ENCODE results near the gene VIPR2.

The VIPR2 gene

DNA sequence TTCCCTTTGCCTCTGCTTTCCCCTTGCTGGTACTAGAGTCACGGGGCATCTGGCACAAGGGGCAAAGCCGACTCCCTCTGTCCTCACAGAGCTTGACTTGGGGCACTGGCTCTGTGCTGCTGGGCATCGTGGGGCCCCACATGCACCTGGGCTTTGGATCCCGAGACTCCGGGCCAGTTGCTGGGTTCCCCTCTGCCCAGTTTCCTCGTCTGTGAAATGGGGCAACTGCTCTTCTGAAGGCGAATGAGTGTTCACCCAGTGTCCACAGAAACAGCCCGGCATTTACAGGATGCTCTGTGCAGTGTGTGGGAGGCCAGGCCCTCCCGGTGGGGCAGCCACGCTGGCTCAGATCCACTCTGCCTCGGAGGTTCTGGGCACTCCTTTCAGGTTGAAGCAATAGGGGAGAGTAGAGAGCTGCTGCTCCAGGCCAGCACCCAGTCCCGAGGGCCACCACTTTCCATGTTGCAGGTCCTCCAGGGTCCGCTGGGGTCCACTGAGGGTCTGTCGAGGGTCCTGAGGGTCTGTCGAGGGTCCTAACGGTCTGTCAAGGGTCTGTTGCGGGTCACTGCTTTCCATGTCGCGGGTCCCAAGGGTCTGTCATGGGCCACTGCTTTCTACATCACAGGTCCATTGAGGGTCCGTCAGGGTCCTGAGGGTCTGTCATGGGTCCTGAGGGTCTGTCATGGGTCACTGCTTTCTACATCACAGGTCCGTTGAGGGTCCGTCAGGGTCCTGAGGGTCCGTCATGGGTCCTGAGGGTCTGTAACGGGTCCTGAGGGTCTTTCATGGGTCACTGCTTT is 103.6 kb downstream of the VIPR2 start:
- no peak for DNase-seq (ENCODE audit: low spot score)

DNA sequence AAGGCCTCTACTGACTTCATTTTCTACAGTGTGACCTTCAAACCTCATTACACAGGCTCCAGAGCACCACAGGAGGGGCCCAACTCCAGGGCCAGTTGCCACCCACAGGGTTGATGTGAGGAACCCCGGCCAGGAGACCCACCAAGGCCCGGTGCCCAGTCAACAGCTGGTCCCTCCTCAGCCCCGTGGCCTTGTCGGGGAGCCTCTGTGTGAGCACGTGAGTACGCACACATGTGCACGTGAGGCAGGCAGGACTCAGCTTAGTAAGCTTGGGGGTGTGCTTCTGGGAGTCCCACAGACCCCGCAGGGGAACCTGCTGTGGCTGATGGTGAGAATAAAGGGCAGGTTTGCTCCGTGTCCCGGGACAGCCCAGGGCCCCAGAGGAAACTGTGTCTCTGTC is 104.5 kb downstream of the VIPR2 start:
- DNase-seq (ENCODE audit: low spot score), result no peak

DNA sequence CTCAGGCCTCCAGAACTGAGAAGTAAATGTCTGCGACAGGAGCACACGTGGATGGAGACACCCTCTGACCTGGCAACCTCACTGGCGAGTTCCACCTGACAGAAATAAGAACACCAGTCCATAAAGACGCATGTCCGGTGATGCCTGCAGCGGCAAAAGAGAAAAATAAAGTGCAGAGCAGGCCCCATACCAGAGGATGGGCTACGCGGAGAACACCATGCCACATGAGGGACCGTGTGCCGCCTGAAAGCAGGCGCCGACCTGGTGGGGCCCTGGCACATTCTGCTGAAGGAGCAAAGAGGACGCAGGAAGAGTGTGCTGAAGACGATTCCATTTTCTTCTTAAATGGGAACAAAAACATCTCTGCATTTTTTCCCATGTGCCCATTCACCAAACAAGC is 105.0 kb downstream of the VIPR2 start:
- no peak for DNase-seq (ENCODE audit: low spot score)

DNA sequence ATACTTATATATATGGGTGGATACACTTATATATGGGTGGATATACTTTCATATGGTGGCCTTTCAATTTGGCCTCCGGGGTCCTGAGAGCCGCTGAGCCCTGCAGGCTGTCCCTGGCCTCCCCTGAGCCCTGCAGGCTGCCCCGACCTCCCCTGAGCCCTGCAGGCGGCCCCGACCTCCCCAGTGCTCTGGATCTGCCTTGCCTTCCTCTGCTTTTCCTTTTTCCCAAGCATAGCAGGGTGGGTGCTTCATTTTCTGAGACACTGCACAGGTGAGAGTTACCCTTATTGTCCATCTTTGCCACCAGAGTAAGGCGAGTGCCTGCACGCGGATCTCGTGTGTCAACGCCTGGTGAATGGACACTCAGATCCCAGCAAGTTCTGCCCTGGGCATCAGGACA is 106.6 kb downstream of the VIPR2 start:
- DNase-seq (ENCODE audit: low spot score), result no peak

DNA sequence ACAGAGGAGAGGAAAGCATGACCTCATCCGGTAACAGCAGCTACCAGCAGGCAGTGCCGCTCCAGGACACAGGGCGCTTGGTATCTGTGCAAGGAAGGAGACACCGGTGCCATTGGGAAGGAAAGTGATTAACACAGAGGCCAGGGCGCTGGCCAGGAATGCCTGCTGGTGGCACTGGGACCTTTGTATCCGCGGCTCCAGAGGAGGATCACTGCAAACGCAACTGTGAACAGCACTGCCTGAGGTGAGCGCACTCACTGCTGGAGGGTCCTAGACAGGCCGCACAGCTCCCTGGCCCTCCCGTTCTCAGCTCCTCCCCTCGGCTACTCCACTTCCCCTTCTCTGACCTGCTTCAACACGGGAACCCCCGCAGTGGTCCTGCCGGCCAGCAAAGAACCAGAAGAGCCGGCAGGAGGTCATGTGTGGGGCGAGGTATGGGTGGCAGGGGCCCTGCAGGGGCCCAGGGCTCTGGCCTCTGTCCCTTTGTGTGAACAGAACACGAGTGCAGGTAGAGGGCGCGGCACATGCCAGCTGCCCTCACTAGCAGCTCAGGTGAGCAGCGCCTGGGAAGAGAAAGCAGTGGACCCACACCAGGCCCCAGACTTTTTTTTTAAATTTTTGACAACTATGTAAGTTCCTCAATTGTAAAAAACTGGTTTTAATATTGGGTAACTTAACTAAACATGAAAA is 107.6 kb downstream of the VIPR2 start:
- no peak for DNase-seq (ENCODE audit: low spot score)

DNA sequence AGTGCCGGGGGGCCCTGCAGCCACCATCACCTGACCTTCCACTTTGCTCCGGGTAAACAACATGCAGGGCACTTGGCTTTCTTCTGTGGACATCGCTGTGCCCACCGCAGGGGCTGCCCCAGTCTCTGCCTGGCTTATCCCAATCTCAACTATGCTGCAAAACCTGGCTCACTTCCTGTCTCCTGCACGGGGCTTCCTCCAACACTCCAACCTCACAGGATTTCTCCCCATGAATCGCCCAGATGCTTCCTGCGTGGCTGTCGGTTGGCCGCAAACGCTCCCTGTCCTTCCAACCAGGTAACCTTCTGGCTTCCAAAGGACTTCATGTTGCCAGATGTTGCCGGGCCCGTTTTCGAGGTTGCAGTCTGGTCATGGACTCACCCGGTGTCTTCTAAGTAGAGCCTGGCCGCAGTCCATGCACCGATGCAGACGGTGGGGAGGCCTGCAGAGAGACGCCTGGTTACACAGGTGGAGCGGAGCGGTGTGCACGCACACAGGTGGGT is 109.0 kb downstream of the VIPR2 start:
- no peak for DNase-seq (ENCODE audit: low spot score)

DNA sequence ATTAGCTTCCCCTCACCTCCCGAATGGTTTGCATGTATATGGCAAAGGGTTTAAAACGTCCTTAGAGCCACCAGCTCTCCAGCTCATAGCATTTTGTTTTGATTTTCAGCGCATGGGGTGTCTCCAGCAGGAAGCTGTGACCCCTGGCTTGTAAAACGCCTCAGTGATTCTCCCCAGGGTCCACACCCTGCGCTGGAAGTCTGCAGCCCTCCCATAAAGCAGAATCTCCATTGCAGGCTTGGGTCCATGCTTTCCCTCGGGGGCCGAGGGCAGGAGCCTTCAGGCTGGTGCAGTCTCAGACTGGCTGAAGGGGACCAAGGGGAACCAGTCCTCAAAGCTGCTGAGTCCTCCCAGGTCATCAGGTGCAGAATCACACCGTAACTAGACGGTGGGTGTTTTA is 109.7 kb downstream of the VIPR2 start:
- DNase-seq (ENCODE audit: low spot score), result no peak

DNA sequence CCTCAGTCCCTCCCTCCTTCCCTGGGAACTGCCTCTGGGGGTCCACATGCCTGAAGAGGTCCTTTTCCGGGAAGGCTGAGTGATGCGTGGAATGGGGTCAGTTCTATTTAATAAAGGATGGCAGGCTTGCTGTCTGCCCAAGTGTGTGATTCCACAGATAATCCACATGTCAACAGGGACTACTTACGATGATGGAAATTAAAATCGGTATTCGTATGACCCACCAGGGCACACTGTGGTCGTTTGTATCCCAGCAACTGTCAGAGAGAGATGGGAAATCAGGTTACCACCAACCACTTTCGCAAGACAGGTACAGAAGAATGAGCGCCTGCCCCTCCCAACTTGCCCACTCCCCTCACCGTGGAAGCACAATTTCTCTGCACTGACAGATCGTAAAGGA is 110.3 kb downstream of the VIPR2 start:
- DNase-seq (ENCODE audit: low spot score), result no peak

DNA sequence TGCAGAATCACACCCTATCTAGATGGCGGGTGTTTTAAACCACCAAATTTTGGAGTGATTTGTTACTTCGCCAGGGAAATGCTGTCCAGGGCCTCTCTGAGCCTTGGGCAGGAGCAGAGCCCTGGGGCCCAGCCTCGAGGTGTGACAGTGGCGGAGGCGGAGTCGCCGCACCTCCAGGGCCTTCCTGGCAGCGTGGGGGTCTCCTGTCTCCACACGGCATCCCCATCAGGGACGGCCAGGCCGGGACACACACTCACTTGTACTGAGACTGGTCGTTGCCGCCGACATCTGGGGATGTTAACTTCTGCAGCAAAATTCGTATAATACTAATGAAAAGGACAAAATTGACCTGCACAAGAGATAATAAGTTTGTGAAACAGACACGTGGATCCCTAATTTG is 110.7 kb downstream of the VIPR2 start:
- no peak for DNase-seq (ENCODE audit: low spot score)

DNA sequence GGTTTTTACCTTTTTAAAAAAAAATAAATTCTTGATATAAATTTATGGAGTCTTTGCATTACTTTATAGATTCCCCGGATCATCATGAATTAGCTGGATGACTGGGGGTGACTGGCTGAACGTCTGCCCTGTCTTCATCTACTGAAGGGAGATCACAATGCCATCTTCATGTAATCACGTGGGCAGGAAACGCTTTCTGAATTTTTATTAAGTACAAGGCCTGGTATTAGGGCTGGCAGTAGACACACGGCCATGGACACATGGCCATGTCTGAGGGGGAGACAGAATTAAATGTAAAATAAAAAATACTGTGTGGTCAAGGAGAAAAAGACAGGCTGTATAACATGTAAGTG is 111.2 kb downstream of the VIPR2 start:
- no peak for DNase-seq (ENCODE audit: low spot score)

DNA sequence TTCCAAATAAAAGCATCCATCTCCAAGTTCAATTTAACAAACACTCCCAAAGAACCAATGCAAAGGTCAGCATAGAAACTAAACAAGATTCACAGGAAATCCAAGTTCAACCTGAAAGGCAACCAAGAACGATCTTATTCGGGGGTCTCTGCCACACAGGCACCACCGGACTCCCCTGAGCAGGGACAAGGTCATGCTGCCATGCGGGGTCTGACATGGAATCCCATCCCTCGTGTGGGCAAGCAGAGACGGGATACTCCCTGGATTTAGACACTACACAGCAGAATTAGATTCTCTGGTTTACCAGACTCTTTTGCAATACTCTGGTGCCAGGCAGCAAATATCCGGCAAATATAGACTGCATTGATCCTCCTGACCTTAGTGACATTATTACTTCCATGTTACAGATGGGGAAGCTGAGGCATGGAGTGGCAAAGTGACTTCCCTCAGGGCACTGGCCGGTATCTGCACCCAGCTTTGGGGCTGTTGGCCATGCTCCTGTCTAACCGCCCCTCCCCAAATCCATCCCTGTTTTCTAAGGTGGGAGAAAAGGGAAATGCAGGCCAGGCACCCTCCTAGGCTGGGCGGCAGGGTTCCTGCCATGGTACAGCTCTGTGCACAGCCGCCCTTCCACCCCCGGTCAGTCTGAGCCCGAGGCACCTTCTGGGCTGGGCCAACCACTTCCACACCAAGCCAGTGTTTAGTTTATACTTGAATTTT is 111.8 kb downstream of the VIPR2 start:
- no peak for DNase-seq (ENCODE audit: low spot score)

DNA sequence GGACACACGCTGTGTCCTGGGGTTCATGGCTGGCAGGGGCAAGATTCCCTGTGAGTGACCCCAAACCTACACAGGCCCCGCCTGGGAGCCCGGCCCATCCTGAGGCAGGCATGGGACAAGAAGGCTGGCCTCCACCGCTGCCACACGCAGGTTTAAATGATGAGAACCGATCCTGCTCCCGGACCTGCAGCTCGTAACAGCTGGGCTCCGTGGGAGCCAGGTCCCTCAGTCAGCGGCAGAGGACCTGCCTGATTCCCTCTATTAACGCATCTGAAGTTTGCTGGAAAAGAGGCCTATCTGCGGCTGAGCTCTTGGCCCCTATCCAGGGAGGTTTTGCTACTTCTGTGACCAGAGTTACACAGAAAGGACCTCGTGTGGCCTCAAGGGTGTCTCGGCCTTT is 112.3 kb downstream of the VIPR2 start:
- DNase-seq (ENCODE audit: low spot score), result no peak

DNA sequence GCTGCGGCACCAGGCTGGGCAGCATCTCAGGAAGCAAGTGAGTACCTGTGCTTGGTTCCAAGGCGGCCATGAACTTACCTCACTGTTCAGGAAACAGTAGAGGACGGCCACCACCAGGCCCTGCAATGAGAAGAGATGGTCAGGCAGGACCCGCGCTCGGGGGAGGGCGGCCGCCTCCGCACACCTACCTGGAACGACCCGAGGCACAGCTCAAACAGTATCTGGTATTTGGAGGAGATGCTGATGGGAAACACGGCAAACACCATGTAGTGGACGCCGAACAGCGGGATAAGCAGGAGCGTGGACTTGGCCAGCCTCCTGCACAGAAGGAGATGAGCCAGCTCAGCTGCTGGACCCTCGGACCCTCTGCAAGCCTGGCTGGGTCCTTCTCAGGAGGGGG is 112.9 kb downstream of the VIPR2 start:
- DNase-seq (ENCODE audit: low spot score), result no peak

DNA sequence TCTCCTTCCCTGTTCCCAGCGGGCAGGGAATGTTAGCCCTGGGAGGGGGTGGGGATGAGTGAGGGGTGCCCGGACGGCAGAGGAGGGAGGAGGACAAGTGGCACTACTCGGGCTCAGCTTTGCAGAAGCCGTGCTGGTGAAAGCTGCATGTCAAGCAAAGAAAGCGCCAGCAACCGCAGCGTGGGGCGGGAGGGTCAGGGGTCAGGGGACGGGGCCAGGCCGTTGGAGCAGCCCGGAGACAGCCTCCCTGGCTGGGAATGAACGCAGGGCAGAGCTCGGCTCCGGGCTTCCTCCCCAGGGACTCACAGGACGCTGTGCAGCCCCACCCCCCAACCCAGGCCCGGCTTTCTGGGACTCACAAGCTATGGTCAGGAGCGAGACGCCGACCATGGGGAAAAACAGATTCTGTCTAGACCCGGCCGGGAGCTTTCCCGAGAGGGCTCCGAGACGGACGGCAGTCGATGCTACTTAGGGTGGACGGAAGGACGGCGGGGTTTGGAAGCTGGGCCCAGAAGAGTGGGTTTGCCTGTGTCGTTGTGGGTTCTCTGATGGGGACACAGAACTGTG is 113.4 kb downstream of the VIPR2 start:
- no peak for DNase-seq (ENCODE audit: low spot score)

DNA sequence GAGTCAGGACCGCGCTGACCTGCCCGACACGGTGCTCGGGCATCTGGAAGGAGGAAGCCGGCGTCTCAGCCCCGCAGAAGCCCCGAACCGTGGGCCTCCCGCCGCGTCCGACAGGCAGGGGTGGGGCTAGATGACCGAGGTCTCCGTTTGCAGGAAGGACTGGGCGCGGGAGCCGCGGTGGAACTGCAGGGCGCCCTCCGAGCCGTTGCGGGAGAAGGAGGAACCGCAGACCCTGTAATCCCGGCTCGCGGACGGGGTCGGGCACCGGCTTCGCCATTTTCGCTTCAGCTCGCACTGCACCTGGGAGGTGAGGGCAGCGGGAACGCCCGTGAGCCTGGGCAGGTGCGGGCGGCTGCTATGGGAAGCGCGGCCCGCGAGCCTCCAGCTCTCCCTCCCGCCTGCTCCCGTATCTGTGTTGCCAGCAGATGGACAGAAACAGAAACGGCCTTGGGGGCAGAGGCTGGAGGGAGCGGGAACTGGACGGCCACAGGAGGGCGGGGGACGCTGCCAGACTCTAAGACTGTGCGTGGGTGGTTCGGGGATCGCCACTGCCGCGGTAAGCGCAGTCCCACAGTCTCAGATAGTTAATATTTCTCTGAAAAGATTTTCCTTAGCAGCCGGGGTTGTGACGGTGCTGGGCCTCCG is 114.1 kb downstream of the VIPR2 start:
- peak; percentile 59 for DNase-seq (ENCODE audit: low spot score)

DNA sequence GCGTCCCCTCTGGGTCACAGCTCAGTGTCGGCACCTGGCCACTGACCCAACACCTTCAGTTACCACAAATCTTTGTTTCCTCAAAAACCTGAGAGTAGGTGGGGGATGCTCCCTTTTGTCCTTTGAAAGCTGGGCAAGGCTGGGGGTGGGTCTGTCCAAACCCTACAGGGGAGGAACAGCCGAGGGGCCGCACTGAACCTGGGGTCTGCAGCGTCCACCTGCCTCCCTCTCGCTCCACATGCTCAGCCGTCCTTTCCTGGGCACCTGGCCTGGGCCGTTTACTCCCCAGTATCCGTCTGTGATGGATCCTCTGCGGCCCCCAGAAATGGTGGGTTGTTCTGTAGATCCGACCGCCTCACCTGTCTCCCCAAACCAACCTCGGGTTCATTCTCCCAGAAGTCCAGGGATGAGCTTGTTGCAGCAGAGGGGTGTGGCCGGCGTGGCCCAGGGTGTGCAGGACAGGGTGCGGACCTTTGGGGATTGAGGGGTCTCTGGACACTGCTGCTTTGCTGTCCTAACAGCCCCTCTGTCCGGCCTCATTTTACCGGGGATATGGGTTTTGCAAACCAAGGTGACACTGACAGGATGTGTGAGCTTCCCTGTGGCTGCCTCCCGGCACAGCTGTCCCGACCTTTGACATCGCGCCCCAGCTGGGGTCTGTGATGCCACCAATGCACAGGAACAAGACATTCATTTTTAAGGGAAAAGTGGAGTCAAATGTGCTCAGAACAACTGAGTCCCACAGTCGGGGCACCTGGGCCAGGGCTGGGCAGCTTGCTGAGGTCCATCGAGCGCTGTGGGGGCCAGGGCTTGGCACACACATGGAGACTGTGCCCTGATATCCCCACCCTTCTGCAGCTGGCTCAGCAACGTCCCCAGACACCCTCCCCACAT is 115.9 kb downstream of the VIPR2 start:
- DNase-seq (ENCODE audit: low spot score), result no peak

DNA sequence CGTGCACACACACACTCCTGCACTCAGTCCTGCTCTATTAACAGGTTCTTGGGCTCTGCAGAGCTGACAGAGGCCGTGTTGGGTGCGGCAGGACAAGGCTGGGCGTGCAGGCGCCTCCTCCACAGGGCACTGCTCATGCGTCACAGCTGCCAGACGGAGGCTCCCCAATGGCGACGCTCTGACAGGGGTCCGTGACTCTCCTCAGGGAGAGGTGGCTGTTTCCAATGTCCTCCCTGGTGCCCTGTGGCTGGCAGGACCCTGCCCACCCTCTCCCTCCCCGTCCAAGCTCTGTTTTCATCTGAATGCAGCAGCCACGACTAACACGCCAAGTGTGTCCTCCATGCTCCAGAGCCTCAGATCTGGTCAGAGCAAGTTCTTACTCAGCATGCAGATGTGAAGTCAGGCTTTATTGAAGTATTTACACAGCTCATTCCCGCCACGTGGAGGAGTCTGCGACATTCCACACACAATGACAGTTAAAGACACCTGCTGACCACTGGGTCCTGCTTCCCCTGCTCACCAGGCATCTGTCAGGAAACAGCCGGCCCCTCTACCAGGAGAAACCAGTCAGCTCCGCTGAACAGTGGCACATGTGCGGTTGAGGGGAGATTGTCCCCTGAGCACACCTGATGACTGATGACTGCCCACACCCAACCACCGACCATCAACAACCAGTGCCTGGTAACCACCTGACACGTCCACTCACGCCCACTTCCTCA is 116.7 kb downstream of the VIPR2 start:
- no peak for DNase-seq (ENCODE audit: low spot score)

DNA sequence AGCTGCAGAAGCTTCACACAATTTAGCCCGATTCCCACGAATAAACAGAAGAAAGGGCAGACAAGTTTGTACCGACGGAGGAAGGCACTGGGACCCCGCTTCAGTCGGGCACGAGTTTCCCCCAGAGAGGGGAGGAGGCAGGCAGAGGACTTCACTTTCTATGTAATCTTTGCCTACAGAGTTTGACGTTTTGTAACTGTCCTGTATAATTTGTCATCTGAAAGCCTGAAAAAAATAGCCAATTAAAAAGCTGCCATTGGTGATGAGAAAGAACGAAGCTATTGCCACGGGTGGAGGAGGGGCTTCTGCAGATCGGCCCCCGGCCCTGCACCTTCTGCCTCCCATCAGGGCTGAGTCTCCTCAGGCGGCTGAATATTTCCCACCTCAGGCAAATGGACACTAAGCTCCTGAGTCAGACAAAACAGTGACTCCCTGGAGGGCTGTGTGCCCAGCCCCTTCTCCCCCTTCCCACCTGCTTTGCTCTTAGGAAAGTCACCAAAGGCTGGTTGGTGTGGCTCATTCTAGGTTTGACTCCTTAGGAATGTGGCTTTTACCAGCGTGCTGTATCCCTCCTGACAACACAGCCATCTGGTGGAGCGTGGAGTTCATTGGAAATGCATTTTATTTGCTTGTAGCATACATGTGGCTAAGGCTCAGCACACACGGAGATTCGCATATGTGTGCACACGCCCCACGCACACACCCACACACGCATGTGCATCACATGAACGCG is 117.4 kb downstream of the VIPR2 start:
- DNase-seq (ENCODE audit: low spot score), result peak; percentile 49

DNA sequence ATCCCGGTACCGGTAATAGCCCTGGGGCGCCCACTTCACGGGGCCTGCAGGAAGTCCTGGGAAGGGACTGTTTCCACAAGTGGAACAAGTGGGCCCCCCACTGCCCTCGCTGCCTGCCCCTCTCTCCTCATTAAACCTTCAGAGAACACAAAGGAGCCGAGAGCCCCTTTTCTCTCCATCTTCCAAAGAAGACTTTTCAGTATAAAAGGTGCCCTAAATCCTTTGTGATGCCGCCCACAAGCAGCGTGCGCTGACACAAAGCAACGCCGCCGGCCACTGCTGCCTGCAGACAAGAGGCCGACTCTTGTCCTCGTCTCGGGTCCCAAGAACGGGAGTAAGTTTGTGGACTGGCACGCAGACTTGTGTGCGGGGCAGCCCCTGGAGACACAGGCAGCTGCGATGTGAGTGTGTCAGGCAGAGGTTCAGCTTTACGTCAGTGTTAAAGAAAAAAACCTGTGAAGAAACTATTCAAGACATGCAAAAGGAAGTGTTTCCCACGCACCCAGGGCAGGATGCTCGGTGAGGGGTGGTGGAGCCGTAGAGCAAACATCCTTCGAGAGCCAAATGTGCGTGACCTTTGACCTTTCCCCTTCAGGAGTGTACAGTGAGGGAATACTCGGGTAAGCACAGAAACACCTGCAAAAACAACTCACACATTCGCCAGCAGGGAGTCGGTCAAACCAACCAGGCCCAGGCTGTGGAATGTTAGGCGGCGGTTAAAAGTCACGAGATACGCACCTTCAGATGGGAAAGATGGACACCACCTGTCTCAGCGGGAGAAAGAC is 118.2 kb downstream of the VIPR2 start:
- no peak for DNase-seq (ENCODE audit: low spot score)

Measured in AG08396 (cell line).